Measurements from ENCODE around the gene NFYC.

DNA sequence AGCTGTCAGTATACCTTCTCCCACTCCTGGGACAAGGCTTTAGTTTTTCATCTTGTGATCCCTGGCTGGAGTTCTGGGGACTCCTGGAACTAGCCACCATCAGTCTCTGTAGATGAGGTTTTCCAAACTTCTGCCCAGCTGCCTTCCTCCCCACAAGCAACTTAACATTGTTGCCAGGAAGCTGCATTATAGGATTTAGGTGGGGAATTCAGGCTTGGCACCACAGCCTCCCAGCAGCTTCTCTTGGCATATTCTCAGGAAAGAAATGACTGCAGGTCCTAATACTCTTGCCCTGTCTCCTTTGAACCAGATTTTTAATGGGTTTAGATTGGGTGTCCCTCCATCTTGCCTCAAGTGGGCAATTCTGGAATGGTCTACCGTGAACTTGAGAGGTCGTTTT is 73.5 kb downstream of the NFYC start:
- TF ChIP-seq CTCF (IDR thresholded peaks at IDR 0.05; ENCODE audit: control extremely low read depth in 1 of 3, insufficient read depth in 1 of 3, low read depth in 1 of 3, low read length in 3 of 3), result no peak
- TF ChIP-seq TAF1 (IDR thresholded peaks at IDR 0.05; ENCODE audit: low read depth, low read length), result no peak
- no peak for TF ChIP-seq GABPA (IDR thresholded peaks at IDR 0.05; ENCODE audit: borderline replicate concordance, insufficient read depth, low read length)
- no peak for TF ChIP-seq RFX5 (IDR thresholded peaks at IDR 0.05; ENCODE audit: borderline replicate concordance, low read depth, low read length)
- no peak for TF ChIP-seq SP1 (IDR thresholded peaks at IDR 0.05; ENCODE audit: low read depth, low read length)
- no peak for TF ChIP-seq TBP (IDR thresholded peaks at IDR 0.05; ENCODE audit: low read depth, low read length)
